GM18858 (cell line): ENCODE data around the gene ANKS3.

Source experiments
- ATAC-seq: cut with Tn5 transposase; IDR thresholded peaks from one replicate; pipeline ENCODE4 v1.9.1; 2021; ENCODE audit not compliant: unreplicated experiment

Gene ANKS3

DNA sequence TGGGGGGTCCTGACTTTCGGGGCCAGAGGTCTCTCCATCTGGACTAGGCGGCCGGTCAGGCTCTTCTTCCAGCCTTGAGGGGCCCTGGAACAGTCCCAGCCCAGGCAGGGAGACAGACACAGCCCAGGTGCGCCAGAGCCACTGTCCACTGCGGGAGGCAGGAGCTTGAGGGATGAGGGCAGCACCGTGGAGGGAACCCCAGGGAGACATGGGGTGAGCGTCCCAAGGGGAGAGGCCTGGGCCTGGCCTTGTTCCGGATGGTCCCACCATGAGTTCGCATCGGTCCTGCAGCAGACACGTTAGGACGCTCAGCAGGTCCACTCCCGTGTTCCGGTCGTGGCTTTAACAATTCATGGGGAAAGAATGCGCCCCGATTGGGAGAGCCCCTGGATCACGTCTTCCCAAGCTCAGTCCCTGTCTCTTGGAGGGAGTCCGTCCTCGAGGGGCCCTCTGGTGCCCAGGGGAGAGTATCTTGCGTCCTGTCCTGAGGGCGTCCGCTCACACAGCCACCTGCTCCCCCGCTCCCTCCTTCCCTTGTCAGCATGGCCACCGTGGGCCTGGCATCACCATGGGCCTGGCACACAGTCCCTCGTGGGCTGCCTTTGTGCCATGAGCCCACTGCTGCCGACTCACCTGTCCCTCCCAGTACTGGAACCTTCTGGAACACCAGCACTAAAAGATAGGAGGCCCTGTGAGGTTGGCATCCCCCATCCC, 47.4 kb downstream of the ANKS3 start:
- no peak for ATAC-seq

DNA sequence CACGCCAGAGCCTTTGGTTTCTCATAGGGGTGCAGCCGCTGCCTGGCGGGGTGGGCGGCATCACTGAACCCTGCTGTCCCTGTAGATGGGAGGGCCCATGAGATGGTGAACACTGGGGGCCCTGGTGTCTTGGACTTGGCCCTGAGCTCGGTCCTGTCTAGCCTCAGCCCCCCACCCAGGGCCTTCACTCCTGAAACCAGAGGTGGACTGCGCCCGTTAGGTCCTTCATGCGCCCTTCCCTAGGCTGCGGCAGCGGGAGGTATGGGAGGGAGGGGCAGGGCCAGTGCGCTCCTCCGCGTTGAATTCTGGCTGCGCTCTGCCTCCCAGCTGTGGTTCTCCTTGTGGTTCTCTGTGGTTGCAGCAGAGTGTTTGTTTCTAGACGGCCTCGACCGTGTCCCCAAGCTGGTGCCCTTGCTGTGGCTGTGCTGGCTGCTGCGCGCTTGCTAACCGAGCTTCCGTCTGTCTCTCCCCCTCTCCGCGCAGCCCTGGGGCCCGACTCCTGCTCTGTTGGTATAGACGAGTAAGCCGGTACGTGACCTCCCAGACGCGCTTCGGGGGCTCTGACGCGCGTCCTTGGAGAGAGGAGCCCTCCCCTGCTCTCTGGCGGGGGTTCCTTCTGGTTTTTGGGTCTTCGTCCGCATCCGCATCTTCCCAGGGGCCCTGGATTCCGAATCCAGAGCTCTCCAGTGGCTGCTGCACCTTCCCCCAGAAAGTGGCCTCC, 48.1 kb downstream of the ANKS3 start:
- no peak for ATAC-seq

DNA sequence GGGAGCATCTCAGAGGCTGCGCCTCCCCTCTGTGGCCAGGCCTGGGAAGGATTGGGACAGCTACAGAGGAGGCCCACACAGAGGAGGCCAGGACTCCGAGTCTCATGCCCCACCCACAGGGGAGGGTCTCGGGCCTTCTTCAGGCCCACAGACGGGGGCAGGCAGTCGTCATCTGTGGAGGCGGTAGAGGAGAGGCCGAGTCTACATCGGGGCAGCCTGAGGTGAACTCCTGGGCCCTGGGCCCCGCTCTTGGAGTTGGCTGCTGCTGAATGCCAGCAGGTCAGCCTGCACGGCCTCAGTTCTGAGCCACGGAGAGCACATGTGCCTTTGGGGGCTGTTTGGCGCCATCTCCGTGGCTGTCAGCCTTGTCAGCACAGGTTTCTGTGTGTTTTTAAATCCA, 48.8 kb downstream of the ANKS3 start:
- no peak for ATAC-seq

DNA sequence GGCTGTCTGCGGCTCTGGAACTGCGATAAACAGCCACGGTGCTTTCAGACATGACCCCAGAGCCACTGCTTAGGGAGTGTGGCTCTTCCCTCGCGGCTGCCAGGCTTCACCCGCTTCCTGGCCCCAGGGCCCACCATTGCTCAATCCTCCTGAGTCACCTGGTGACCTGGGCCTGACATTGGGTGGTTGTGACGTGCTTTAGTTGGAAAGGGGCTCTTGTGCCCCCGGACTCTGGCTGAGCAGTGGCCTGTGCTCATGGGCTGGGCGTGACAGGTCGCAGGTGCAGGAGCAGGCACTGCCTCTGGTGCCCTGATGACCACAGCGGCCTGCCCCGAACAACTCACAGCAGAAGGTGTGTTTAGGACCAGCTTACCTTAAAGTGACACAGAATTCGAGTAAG, 49.3 kb downstream of the ANKS3 start:
- no peak for ATAC-seq

DNA sequence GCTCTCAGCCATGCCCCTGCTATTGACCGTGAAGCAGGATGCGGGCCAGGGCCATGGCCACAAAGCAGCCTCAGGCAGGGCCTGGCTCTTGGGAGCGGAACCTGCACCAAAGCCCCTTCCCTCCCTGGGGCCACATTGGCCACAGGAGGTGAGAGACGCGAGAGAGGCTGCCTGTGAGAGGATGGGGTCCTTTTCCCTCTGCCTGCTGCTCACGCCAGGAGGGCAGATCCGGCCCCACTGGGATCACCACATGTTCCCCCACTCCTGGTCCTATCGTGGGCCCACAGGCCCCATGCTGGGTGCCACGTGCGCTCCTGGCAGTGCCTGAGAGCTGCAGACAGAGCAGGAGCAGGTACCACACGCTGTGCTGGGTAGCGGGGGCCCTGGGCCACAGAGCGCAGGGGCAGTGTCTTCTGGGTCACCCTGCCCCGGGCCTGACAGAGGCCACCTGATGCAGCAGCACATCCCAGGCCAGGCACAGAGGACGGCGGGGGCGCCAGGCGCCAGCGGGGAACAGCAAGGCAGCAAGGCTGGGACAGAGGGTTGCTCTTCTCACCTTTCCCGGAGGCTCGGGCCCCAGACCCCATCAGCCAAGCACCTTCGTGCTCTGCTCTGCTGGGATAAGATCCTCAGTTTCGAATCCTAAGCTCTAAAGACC, 49.9 kb downstream of the ANKS3 start:
- no peak for ATAC-seq

DNA sequence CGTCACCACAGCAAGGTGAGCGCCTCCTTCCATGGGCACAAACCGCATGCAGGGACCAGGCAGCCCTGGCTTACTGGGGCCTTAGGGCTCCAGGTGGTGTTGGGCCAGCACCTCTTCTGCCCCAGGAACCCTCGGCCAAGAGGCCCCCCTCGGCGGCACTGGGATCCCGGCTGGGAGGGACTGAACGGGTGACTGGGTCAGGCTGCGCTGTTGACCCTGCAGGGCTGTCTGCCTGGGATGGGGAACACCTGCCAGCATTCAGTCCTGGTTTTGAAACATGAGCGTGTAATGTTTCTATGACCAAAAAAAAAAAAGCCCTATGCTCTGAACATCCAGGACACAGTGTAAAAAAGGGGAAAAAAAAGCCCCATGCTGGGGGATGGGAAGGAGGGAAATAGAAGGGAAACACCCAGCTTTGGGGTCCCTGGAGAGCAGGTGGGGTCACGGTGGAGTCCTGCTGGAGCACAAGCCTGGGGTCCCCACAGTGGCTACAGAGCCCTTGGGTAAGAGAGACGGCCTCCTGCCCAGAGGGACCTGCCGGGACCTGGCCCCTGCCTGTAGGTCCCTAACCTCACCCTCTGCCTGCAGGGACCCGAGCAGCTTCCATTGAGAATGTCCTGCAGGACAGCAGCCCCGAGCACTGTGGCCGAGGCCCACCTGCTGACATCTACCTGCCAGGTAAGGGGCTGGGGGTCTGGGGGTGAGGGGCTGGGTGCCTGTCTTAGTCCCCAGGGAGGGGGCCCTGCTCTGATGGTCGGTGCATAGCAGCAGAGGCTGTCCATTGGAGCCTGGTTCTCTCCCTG, 50.6 kb downstream of the ANKS3 start:
- no peak for ATAC-seq

DNA sequence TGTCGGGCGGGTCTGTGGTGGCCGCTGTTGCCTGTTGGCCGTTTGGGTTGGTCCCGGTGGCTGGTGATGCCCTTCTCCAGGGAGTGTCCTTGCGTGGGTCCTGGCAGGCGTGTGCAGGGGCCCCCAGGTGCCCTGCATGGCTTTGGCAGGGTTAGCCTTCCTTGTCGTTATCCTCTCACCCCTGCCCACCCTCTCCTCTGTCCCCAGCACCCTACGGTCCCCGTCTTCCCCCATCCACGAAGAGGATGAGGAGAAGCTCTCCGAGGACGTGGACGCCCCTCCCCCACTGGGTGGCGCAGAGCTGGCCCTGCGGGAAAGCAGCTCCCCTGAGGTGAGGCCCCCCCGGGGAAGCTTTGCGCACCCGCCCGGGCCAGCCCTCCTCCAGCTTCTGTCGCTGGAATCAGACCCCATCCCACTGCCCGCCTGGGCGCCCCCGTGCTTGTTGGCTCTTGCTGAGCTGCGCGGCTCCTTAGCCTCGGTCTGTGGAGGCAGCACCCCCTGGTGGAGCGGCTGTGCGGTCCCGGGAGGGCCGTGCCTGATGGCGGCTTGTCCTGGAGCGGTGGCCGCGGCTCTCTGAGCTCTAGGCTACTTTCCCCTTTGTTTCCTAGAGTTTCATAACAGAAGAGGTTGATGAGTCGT, 51.3 kb downstream of the ANKS3 start:
- no peak for ATAC-seq

DNA sequence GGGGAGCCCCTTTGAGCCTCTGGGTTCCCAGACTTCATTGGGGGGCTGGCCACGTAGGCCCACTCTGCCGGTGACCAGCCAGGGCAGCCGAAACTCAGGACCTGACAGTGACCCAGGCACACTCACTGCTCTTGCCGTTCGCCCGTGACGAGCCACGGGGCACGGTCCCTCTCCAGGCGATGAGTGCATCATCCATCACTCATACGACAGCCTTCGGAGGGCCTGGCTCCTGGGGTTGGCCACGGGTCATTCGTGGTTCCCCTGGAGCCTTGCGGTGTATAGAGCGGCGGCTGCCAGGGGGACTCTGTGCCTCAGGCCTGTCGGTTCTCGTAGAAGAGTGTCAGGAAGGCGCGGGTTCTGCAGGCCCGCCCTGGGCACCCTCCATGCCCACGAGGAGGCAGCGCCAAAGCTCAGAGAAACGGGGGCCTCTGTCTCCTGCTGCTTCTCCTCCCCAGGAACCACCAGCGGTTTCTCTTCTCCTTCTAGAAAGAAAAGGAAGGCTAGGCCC, 51.9 kb downstream of the ANKS3 start:
- no peak for ATAC-seq

DNA sequence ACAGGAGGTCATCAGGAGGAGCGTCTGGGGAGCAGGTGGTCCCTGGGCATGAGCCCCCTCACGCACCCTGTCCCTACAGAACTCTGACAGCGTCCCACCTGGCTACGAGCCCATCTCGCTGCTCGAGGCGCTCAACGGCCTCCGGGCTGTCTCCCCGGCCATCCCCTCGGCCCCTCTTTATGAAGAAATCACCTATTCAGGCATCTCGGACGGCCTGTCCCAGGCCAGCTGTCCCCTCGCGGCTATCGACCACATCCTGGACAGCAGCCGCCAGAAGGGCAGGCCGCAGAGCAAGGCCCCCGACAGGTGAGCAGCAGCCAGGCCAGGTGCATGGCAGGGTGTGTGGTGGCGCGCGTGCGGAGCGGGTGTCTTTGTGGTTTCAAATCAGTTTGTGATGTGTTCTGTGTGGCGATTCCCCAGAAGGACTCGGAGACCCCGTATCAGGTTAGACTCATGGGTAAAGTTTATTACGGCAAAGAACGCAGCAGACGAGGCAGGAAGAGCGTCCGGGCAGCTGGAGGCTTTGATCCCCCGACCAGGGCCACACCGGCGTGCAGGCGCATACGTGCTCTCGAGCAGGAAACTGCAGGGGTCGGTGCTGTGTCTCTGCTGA, 52.5 kb downstream of the ANKS3 start:
- ATAC-seq: no peak

DNA sequence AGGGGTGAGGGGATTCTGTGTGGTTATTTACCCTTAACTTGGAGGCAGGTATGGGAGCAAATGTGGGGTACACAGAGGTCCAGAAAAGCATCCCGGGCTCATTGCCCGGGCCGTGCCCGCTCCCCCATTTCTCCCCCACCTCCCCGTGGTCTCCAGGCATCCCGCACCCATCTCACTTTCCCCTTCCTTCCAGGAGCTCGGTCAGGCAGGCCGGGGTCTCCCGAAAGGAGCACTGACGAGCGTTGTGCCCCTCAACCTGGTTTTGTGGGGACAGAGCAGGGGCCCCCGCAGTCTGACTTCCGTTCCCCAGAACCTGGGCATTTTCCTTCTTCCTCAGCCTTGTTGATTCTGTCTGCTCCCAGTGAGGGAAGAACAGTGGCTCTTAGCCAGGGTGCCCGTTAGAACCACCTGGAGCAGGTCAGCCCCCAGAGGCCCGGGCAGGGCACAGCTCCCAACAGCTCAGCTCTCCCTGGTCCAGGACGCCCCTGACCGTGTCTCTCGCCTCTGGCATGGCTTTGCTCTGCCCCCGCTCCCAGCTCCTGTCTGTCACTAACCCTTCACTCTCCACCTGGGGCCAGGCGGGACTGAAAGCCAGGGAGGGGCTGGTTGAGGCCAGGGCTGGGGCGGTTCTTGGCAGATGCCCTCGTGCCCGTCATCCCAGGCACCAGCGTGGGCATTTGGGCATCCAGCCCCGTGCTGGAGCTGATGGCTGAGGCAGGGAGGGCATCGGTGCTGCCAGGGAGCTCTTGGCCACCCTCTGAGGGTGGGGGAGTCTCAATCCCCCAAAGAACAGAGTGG, 53.2 kb downstream of the ANKS3 start:
- ATAC-seq: no peak

DNA sequence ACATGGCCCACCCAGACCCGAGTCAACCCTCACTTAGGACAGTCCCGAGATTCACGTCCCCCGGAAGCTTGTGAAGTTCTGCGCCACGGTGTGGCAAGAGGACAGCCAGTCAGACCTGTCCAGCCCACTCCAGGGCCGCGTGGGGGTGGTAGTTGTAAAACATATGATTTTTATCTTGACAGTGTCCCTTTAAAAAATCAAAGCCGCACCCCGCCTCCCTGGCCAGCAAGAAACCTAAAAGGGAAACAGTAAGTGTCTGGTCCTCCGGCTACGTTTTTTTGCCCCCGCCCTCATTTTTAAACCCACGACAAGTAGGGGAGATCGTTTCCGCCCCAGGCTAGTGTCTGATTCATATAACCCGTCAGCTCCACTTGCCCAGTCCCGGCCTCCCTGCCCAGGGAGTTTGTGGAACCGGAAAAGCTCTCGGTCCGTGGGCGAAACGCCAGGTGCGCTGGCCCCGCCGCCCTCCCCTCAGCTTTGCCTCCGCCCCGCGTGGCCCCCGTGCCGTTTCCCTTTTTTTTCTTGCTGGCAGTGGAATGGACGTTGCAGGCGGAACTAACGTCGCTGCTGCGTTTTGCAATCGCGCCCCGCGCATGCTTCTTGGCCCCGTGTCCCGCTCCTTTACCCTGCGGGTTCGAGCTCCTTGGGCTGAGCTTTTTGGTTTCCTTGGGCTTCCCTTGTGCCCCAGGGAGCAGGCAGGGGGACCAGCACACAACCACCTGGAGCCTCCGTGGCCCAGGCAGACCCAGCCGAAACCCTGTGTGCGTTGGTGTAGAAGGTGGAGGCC, 54.0 kb downstream of the ANKS3 start:
- no peak for ATAC-seq

DNA sequence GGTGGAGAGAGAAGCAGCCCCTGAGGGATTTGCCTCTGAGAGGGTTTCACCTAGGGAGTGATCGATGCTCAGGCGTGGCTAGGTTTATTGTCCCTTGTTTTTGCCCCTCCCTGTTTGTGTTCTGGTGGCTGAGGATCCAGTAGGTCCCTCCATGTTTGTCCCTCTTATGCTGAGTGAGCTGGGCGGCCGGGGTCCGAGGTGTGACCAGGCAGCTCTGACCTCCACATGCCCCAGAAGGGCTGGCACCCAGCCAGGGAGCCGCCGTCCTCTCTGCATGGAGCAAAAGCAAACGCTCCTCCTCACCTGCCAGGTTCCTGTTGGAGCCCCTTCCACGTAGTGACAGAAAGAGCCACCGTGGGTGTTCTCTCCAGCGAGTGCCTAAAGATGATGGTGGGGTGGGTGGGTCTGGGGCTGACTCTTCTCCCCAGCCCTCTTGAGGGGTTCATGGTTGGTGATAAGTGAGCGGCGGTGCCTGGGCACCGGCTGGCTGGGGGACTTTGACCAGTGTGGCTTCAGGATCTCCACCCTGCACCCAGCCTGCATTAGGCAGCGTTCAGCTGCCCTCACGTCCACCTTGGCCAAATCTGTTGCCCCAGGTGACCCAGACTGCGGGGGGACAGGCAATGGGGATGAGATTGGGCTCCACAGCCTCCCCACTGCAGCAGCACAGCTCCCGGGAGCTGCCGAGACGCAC, 54.8 kb downstream of the ANKS3 start:
- no peak for ATAC-seq

DNA sequence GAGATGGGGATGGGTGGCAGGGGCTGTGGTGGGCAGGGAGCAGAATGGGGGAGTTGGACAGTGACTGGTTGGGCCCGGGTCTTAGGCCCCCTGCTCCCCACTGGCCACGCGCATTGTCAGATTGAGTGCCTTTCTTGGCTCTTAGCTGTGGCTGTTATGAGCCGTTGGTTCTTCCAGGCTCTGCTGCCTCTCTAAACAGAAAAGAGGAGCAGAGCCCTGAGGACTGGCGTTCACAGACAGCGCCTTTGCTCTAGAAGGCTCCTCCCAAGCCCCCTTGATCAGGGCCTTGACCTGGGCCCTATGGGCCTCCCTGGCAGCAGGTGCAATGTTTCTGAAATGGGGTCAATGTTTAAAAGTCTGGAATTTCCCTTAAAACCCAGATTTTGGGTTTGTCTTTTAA, 55.5 kb downstream of the ANKS3 start:
- no peak for ATAC-seq

DNA sequence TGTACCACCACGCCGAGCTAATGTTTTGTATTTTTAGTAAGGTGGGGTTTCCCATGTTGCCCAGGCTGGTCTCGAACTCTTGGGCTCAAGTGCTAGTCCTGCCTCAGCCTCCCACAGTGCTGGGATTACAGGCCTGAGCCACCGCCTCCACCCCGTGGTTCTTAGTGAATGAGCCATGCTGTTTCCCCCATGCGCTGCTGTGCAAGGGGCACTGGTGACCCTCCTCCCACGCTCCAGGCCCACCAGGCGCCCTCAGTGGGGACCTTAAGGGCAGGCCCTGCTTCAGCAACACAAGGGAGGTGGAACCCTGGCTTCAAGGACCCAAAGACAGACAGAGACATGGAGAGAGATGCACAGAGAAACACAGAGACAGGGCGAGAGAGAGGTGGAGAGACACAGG, 56.1 kb downstream of the ANKS3 start:
- no peak for ATAC-seq

DNA sequence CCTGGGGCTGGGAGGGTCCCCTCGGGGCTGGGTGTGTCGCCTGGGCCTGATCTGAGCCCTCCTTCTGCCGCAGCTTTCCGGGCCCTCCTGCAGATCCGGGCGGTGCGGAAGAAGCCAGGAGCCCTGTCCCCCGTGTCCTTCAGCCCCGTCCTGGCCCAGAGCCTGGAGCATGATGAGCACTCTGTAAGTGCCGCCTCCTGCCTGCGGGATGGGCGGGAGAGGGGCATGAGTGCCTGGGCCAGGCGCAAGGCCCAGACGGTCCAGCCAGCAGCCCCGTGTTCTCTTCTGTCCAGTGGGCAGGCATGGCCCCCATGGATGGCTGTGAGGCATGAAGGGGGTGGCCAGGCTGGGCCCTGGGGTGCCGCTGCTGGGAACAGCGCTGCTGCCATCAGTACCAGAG, 56.7 kb downstream of the ANKS3 start:
- ATAC-seq: no peak

DNA sequence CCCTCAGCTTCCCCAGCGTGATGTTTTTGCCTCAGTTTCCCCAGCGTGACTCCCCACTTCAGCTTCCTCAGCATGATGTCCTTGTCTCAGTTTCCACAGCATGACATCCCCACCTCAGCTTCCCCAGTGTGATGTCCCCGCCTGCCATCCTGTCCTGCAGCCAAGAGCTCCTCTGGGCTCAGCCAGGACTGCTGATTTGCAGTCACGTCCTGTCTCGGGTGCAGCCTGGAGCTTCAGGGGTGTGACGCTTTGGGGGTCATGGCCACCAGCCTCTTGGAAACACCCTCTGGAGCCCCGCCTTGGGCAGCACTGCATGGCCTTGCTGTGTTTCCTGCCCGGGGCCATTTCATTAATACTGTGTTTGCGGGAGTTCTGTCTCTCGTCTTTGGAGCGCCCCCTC, 57.2 kb downstream of the ANKS3 start:
- no peak for ATAC-seq

DNA sequence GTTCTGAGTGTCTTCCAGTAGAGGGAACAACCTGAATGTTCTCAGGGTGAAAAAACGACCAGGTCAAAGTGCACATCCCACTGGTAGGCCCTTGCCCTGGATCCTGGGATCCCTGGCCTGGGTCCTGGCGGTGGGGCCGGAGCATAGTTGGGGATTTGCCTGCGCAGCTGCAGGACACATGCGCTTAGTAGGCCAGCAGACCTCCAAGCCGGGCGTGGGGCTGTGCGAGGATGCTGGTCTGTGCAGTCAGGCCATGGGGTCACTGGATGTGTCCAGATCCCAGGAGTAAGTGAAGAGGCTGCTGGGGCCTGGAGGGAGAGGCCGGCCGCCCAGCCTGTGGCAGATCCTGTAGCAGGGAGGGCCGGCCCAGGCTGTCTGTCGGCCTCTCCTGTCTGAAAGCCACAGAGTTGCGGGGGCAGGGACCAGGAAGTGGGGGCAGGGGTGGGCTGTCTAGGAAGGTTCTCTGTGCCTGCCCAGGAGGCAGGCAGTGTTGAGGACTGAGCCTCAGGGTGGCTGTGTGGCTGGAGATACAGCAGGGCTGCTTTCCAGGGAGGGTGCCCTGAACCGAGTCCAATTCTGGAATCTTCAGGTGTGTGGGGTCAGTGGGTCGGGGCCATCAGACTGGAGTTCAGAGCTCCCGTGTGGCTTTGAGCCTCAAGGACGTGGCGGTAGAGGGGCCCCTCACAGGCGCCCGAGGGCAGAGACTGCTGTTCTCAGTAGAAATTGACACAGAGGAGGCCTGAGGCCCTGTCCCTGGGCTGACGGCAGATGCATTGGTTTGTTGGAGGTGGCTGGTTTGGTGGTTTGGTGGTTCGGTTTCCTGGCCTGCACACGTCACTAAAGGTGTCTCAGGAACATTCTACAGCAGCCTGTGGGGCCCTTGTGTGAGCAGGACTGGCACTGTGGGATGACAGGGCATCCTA, 57.9 kb downstream of the ANKS3 start:
- no peak for ATAC-seq
